ENCODE measurements around the gene SLX4IP. TPM values are rescaled to one million over a fixed set of nuclear protein-coding genes. Genes with fewer than 3 reads are reported as not detected.

Gene SLX4IP
- total RNA-seq, 4 donors from 2014 or later = 4.8 to 7.2 (median 5.7) TPM

GRCh38 chr20:10634683-10635411 is 199.7 kb downstream of the SLX4IP start:
- H3K4me1 ChIP-seq = peaks cover 90% of the 10 kb centered on the region
- H3K36me3 ChIP-seq = peaks cover 13% of the 10 kb centered on the region
- no peak overlapping the region for H3K4me3 ChIP-seq
- H3K27me3 ChIP-seq = no peaks in the 10 kb centered on the region
- no peak for TF ChIP-seq EP300 (IDR thresholded peaks at IDR 0.05)
- no peak for TF ChIP-seq POLR2A (IDR thresholded peaks at IDR 0.05)
- TF ChIP-seq POLR2AphosphoS5 (IDR thresholded peaks at IDR 0.05) = no peak
- no peak for TF ChIP-seq CTCF (IDR thresholded peaks at IDR 0.05)
- H3K27ac ChIP-seq = peak overlapping the region; percentile 68
- 61% methylated on average over 11 of the region's 11 CpGs for WGBS
- DNase-seq (ENCODE audit: low spot score in 2 of 2) = no peak
- no peaks in the 10 kb centered on the region for H3K9me3 ChIP-seq

GRCh38 chr20:10635476-10636208 is 200.5 kb downstream of the SLX4IP start:
- Histone ChIP-seq H3K27ac (peak overlapping the region; percentile 68), H3K9me3 (no peaks in the 10 kb centered on the region), H3K27me3 (no peaks in the 10 kb centered on the region), H3K4me1 (peaks cover 87% of the 10 kb centered on the region), H3K4me3 (no peak overlapping the region), H3K36me3 (peaks cover 21% of the 10 kb centered on the region)
- no peak for DNase-seq (ENCODE audit: low spot score in 2 of 2)
- WGBS = 87% methylated on average over 5 of the region's 5 CpGs
- TF ChIP-seq EP300 (IDR thresholded peaks at IDR 0.05) (no peak), POLR2A (IDR thresholded peaks at IDR 0.05) (no peak), POLR2AphosphoS5 (IDR thresholded peaks at IDR 0.05) (no peak), CTCF (IDR thresholded peaks at IDR 0.05) (no peak)

GRCh38 chr20:10636326-10636818 is 201.3 kb downstream of the SLX4IP start:
- 50% methylated on average over 5 of the region's 5 CpGs for WGBS
- H3K4me1 ChIP-seq = peaks cover 85% of the 10 kb centered on the region
- H3K27ac ChIP-seq = peak overlapping the region; percentile 68
- H3K4me3 ChIP-seq = no peak overlapping the region
- TF ChIP-seq POLR2AphosphoS5 (IDR thresholded peaks at IDR 0.05) (peak in 1 of 3 donors; percentile 30), CTCF (IDR thresholded peaks at IDR 0.05) (no peak), POLR2A (IDR thresholded peaks at IDR 0.05) (no peak)
- DNase-seq (ENCODE audit: low spot score in 2 of 2) = no peak
- peaks cover 28% of the 10 kb centered on the region for H3K36me3 ChIP-seq
- no peaks in the 10 kb centered on the region for H3K27me3 ChIP-seq
- no peaks in the 10 kb centered on the region for H3K9me3 ChIP-seq

- Histone ChIP-seq H3K27me3 (no peaks in the 10 kb centered on the region), H3K9me3 (no peaks in the 10 kb centered on the region), H3K4me1 (peaks cover 82% of the 10 kb centered on the region), H3K36me3 (peaks cover 35% of the 10 kb centered on the region), H3K27ac (peak overlapping the region; percentile 68), H3K4me3 (no peak overlapping the region)
- WGBS = 32% methylated on average over 10 of the region's 10 CpGs
- TF ChIP-seq POLR2AphosphoS5 (IDR thresholded peaks at IDR 0.05) (peak in 1 of 3 donors; percentile 39), EP300 (IDR thresholded peaks at IDR 0.05) (no peak), CTCF (IDR thresholded peaks at IDR 0.05) (no peak), POLR2A (IDR thresholded peaks at IDR 0.05) (no peak)
- DNase-seq (ENCODE audit: low spot score in 2 of 2) = no peak
These were observed 202.0 kb downstream of the SLX4IP start for GRCh38 chr20:10637031-10637559.

GRCh38 chr20:10637563-10637962 is 202.5 kb downstream of the SLX4IP start:
- H3K4me1 ChIP-seq = peaks cover 77% of the 10 kb centered on the region
- no peaks in the 10 kb centered on the region for H3K27me3 ChIP-seq
- peak overlapping the region; percentile 68 for H3K27ac ChIP-seq
- H3K4me3 ChIP-seq = no peak overlapping the region
- WGBS = 52% methylated on average over 6 of the region's 6 CpGs
- no peak for DNase-seq (ENCODE audit: low spot score in 2 of 2)
- TF ChIP-seq CTCF (IDR thresholded peaks at IDR 0.05) (no peak), EP300 (IDR thresholded peaks at IDR 0.05) (no peak), POLR2A (IDR thresholded peaks at IDR 0.05) (no peak), POLR2AphosphoS5 (IDR thresholded peaks at IDR 0.05) (no peak)
- H3K9me3 ChIP-seq = no peaks in the 10 kb centered on the region
- peaks cover 40% of the 10 kb centered on the region for H3K36me3 ChIP-seq
